ENCODE data around the gene KIF26A. TPM values are rescaled to one million over a fixed set of nuclear protein-coding genes. Genes with fewer than 3 reads are reported as not detected.

KIF26A gene
- polyA plus RNA-seq, 1 of the 3 experiments (the other 2 are of a cell fraction): 1.7 TPM

GRCh38 chr14:104123879-104124278 is 14.5 kb upstream of the KIF26A start (continued):
- TF ChIP-seq ZBTB33 (IDR thresholded peaks at IDR 0.05; ENCODE audit: borderline replicate concordance, low read depth) (no peak), USF1 (IDR thresholded peaks at IDR 0.05; ENCODE audit: borderline replicate concordance, low read depth) (no peak), REST (IDR thresholded peaks at IDR 0.05; ENCODE audit: low read depth, low read length) (no peak)

- H3K9me2 ChIP-seq: no peaks in the 10 kb centered on the region
- H3K9me3 ChIP-seq: peaks cover 16% of the 10 kb centered on the region
- DNase-seq: no peak
- TF ChIP-seq GABPA (IDR thresholded peaks at IDR 0.05; ENCODE audit: low read depth) (no peak), FOSL2 (IDR thresholded peaks at IDR 0.05; ENCODE audit: borderline replicate concordance, low read depth) (no peak), EZH2phosphoT487 (IDR thresholded peaks at IDR 0.05; ENCODE audit: borderline replicate concordance, low read depth) (no peak)
- no peak overlapping the region for H3K9ac ChIP-seq
- 19% methylated on average over 4 of the region's 4 CpGs for WGBS (ENCODE audit: low lambda C conversion rate)
- no peak overlapping the region for H3K27ac ChIP-seq (ENCODE audit: low read depth in 2 of 2, low read length in 1 of 2)
- H3K4me3 ChIP-seq (ENCODE audit: low read depth in 2 of 2, low read length in 1 of 2): no peak overlapping the region
- H3F3A ChIP-seq (replicated peaks; ENCODE audit: insufficient read depth): no peaks in the 10 kb centered on the region
- no peaks in the 10 kb centered on the region for H4K20me1 ChIP-seq (ENCODE audit: insufficient read depth)
- ChIA-PET CTCF (interaction anchor here (8.8 kb wide), 1 partner anchor 31 kb away, joined by 79 read pairs; no protein-coding TSS in a partner anchor), POLR2A (no interaction called here)
- H3K79me2 ChIP-seq (ENCODE audit: insufficient read depth): no peaks in the 10 kb centered on the region
- H3K27me3 ChIP-seq (ENCODE audit: insufficient read depth): no peaks in the 10 kb centered on the region
- H2AFZ ChIP-seq (ENCODE audit: low read depth): no peak overlapping the region
- H3K4me1 ChIP-seq (ENCODE audit: control insufficient read depth in 1 of 2, insufficient read depth in 2 of 2, low read depth in 1 of 2, low read length in 1 of 2): no peaks in the 10 kb centered on the region
- no peak overlapping the region for H3K4me2 ChIP-seq
- no peaks in the 10 kb centered on the region for H3K36me3 ChIP-seq (replicated peaks in 1 of 2; ENCODE audit: control insufficient read depth in 1 of 2, insufficient read depth in 2 of 2, low read length in 1 of 2)
Measured at GRCh38 chr14:104125011-104125410, 13.4 kb upstream of the KIF26A start.

GRCh38 chr14:104126753-104127152 is 11.6 kb upstream of the KIF26A start:
- Histone ChIP-seq H3K9me3 (peaks cover 17% of the 10 kb centered on the region), H2AFZ (ENCODE audit: low read depth) (no peak overlapping the region), H3K79me2 (ENCODE audit: insufficient read depth) (no peaks in the 10 kb centered on the region), H4K20me1 (ENCODE audit: insufficient read depth) (no peaks in the 10 kb centered on the region), H3K27ac (ENCODE audit: low read depth in 2 of 2, low read length in 1 of 2) (no peak overlapping the region), H3K36me3 (replicated peaks in 1 of 2; ENCODE audit: control insufficient read depth in 1 of 2, insufficient read depth in 2 of 2, low read length in 1 of 2) (no peaks in the 10 kb centered on the region), H3K4me2 (no peak overlapping the region), H3K9me2 (no peaks in the 10 kb centered on the region), H3K9ac (no peak overlapping the region), H3K27me3 (ENCODE audit: insufficient read depth) (no peaks in the 10 kb centered on the region), H3K4me1 (ENCODE audit: control insufficient read depth in 1 of 2, insufficient read depth in 2 of 2, low read depth in 1 of 2, low read length in 1 of 2) (peaks cover 0 to 5% of the 10 kb centered on the region in 2 experiments; a peak in 1 of 4 replicates), H3F3A (replicated peaks; ENCODE audit: insufficient read depth) (no peaks in the 10 kb centered on the region), H3K4me3 (ENCODE audit: low read depth in 2 of 2, low read length in 1 of 2) (no peak overlapping the region)
- POLR2A ChIA-PET: no interaction called here
- WGBS (ENCODE audit: low lambda C conversion rate): 91% methylated on average over 2 of the region's 2 CpGs
- CTCF ChIA-PET: interaction anchor here (1.0 to 9.7 kb wide), 3 partner anchors 33 to 423 kb away, joined by 4 to 166 read pairs (median 79); no protein-coding TSS in a partner anchor
- no peak for DNase-seq
- TF ChIP-seq IRF3 (IDR thresholded peaks at IDR 0.05; ENCODE audit: low read depth, low read length) (no peak), RFX5 (IDR thresholded peaks at IDR 0.05; ENCODE audit: low read length) (no peak), RAD21 (IDR thresholded peaks at IDR 0.05; ENCODE audit: low read length) (no peak), FOSL2 (IDR thresholded peaks at IDR 0.05; ENCODE audit: borderline replicate concordance, low read depth) (no peak), EP300 (IDR thresholded peaks at IDR 0.05; ENCODE audit: borderline replicate concordance in 1 of 2, low read depth in 1 of 2, low read length in 1 of 2) (no peak), SIN3A (IDR thresholded peaks at IDR 0.05; ENCODE audit: borderline replicate concordance, low read depth, low read length) (no peak), PBX3 (IDR thresholded peaks at IDR 0.05) (no peak), NFIC (IDR thresholded peaks at IDR 0.05; ENCODE audit: borderline replicate concordance) (no peak)

Data from SK-N-SH (cell line).